SHP77 (cell line): Measurements from ENCODE around the gene AGAP2.
A peak's percentile ranks its signal among the peaks of the same experiment; 100 is the strongest.

ENCODE experiments used
- DNase-seq, 2 experiments: peaks; one replicate each; lab custom pipeline; 2025; lab: John Stamatoyannopoulos, UW

Gene AGAP2

DNA sequence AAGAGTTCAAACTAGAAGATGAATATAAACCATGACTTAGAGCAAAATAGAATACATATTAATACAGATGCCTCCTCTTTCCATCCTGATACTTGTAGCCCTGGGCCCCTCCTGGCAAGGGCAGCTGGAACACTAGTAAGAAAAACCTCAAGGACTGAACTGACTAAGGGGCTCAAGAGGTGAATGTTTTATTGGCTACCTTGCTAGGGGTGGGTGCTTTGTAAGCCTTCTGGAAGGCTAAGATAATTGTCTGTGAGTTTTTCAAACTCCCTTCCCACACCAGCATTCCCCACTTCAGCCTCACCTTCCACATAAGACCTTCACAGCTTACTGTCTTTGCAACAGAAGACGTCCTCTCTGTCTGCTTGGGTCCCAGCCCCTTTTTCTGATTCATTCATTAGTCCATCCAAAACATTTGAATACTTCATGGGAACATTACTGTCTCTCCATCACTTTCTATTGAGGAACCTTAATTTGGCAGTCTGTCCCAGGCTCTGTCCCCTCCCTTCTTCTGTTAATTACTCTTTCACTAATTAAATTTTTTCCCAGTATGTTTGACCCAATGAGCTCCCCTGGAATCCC, 15.3 kb upstream of the AGAP2 start:
- DNase-seq, result no peak

GRCh38 chr12:57752668-57753000, 14.1 kb upstream of the AGAP2 start:
- DNase-seq, result no peak

GRCh38 chr12:57751788-57752667, 13.5 kb upstream of the AGAP2 start, which contains the start of gene CDK4:
TSS of gene CDK4 (minus strand) at chr12:57752310. CDS start at chr12:57751717, 593 bp downstream.
- peak; percentile 98 to 99 for DNase-seq

DNA sequence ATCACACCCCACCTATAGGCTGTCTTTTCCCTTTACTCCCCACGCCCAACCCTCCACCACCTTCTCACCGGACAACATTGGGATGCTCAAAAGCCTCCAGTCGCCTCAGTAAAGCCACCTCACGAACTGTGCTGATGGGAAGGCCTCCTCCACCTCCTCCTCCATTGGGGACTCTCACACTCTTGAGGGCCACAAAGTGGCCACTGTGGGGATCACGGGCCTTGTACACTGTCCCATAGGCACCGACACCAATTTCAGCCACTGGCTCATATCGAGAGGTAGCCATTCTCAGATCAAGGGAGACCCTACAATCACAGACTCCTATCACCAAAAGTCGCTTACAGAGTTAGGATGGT, 12.9 kb upstream of the AGAP2 start:
- no peak for DNase-seq

DNA sequence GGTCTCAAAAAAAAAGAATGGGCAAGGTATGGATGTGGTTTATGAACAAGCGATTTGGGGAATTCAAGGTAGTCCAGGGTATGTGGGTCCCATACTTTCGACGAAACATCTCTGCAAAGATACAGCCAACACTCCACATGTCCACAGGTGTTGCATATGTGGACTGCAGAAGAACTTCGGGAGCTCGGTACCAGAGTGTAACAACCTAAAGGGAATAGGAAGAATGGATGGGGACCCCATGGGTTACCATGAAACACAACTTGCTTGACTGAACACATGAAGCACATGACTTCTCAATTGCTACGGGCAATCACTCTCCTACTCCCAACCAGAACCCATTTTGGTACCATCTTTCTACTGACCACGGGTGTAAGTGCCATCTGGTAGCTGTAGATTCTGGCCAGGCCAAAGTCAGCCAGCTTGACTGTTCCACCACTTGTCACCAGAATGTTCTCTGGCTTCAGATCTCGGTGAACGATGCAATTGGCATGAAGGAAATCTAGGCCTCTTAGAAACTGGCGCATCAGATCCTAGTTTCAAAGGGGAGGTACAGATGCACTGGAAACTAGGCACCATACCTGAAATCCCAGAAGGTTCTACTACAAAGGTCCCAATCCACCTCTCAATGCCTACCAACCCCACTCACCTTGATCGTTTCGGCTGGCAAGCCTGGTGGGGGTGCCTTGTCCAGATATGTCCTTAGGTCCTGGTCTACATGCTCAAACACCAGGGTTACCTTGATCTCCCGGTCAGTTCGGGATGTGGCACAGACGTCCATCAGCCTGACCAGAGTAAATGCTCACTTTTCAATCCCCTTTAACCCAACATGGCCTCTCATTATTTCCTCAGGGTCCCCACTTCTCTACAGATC, 12.3 kb upstream of the AGAP2 start:
- no peak for DNase-seq

- no peak for DNase-seq
Measured at GRCh38 chr12:57749061-57749460, 10.5 kb upstream of the AGAP2 start.

GRCh38 chr12:57746025-57746424, 7.5 kb upstream of the AGAP2 start:
- DNase-seq, result no peak

GRCh38 chr12:57745485-57745881, 6.9 kb upstream of the AGAP2 start:
- DNase-seq, result no peak

GRCh38 chr12:57744777-57745484, 6.4 kb upstream of the AGAP2 start, which contains the start of gene TSPAN31:
TSS of gene TSPAN31 (plus strand) at chr12:57745039. CDS start at chr12:57745155, 116 bp downstream.
- DNase-seq, result peak; percentile 95 to 96

DNA sequence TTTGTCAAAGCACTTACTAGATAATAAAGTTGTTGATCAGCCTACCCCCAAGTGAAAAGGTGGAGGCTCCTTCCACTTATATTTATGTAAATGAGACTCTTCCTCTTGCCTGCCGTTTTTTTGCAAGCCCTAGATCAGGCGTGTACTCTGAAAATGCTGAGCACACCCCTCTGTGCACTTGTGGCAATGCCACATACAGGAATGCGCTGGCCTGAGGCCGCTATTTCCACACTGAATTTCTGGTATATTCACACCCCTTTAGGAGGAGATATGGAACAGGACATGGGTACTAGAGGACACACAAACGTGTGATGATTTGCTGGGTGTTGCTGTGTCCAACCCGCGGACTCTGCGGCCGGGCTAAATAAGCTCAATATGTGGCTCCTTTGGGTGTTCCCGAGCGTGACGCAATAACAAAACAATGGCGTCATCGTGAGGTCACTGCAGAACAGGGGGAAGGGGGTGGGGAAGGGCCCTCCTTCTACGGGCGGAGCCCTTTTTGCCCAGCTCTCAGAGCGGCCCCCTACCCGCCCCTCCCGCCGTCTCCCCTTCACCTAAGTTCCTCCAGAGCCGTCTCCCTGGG, 5.7 kb upstream of the AGAP2 start:
- peak; percentile 77 to 79 for DNase-seq

GRCh38 chr12:57743769-57744168, 5.2 kb upstream of the AGAP2 start:
- no peak for DNase-seq

DNA sequence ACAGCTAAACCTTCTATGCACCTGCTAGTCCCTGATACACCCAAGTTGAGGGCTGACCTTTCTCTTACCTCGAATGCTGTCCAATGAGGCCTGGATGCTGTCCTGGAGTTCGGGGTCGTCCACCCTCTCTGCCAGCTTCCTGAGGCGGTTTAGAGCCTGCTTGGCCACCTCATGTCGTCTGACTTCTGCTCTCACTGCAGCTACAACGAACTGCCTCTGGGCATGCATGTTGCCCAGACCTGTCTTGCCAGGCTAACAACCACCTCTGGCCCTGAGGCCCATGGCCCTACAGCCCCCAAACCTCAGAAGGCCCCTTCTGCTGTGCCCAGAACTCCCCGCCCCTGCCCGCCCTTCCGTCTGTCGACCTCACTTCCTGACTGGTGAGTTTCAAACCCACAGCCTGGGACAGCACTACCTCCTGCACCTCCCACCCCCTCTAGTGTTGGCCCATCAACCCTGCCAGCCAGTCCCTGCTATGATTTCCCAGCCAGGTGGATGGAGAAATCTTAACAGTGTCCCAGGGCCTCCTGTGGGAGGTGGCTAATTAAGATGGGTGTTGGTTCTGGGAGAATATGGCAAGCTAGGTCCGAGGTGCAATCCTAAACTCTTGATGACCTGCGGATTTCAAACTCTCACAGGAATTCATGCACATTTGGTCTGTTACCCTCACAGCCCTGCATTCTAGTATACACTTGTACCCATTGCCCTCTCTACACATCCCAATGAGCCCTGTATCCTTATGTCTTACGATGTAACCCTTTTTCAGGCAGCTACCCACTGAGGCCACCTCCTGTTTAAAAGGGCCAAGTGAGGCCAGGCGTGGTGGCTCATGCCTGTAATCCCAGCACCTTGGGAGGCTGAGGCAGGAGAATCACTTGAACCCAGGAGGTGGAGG, 3.5 kb upstream of the AGAP2 start:
- DNase-seq, result peak in 1 of 2 experiments; percentile 43

- no peak for DNase-seq
Measured at GRCh38 chr12:57741413-57741789, 2.9 kb upstream of the AGAP2 start.

- no peak for DNase-seq
Measured at GRCh38 chr12:57740656-57741412, 2.3 kb upstream of the AGAP2 start.

- DNase-seq, result no peak
Measured at GRCh38 chr12:57739914-57740538, 1.5 kb upstream of the AGAP2 start.

DNA sequence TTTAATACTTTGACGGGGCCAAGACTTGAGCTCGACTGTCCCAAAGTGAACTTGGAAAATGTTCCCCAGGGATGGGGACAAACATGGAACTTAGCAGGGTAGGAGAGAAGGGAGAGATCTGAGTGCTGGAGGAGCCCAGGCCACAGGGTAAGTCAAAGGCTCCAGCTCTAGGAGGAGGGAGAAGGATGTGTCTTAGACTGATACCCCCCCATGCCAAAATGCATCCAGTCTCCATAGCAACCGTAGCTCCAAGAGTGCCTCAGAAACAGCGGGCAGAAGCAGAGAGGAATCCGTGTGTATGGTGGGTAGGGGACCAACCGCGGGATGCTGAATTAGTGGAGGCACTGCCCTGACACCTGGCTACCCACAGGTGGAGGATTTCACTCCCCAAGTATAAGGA, 845 bp upstream of the AGAP2 start:
- DNase-seq, result no peak

- peak in 1 of 2 experiments; percentile 33 for DNase-seq
Measured at GRCh38 chr12:57737467-57738460, 778 bp downstream of the AGAP2 start.
